BLaER1 treated with 17β-estradiol and CSF1 and Interleukin-3, amounts not matched to agents 10 nM and 100 nM (cell line): ENCODE measurements around the gene GAB1.

Source experiments
- H3K27ac ChIP-seq, 11 experiments: shearing (Covaris generic); formaldehyde crosslinking; 2 replicates each; pipeline ENCODE4 v1.8.1; 2022
- H3K27me3 ChIP-seq, 11 experiments: shearing (Covaris generic); formaldehyde crosslinking; 2 replicates each; pipeline ENCODE4 v1.8.1; 2022
- H3K36me3 ChIP-seq, 11 experiments: shearing (Covaris generic); formaldehyde crosslinking; 2 replicates each; pipeline ENCODE4 v1.8.1; 2022
- H3K4me1 ChIP-seq, 10 experiments: shearing (Covaris generic); formaldehyde crosslinking; 2 replicates each; pipeline ENCODE4 v1.8.1; 2022
- H3K4me2 ChIP-seq, 11 experiments: shearing (Covaris generic); formaldehyde crosslinking; 2 replicates each; pipeline ENCODE4 v1.8.1; 2022
- H3K4me3 ChIP-seq, 10 experiments: shearing (Covaris generic); formaldehyde crosslinking; 2 replicates each; pipeline ENCODE4 v1.8.1; 2022
- H3K9ac ChIP-seq, 11 experiments: shearing (Covaris generic); formaldehyde crosslinking; 2 replicates each; pipeline ENCODE4 v1.8.1; 2022
- H3K9me3 ChIP-seq, 11 experiments: shearing (Covaris generic); formaldehyde crosslinking; replicated peaks in 1 of 11; 2 replicates each; pipeline ENCODE4 v1.8.1; 2022
- H4K20me1 ChIP-seq, 11 experiments: shearing (Covaris generic); formaldehyde crosslinking; 2 replicates each; pipeline ENCODE4 v1.8.1; 2022
- Cebpa-rat ChIP-seq, 11 experiments: shearing (Covaris generic); IDR thresholded peaks; 2 replicates each; pipeline ENCODE4 v1.8.1; 2022

GAB1 gene

DNA sequence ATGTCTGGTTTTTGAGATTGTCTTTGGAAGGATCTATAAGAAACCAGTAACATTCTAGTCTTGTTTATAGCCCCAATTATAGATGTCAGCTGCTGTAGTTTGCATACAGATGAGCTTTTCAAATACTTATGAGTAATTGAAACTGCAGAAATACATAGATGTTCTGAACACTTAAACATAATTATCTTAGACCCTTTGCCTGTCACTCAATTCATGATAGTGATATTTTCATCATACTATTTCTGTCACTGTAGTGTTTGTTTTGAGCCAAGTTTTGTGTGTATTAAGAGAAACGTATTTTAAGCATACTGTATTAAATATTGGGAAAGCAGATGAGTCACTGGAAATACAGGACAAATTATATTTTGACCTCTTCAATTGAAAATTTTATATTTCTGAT is 107.1 kb downstream of the GAB1 start:
- Histone ChIP-seq H3K27me3 (no peaks in the 10 kb centered on the region), H3K4me1 (peaks cover 3 to 10% (median 5%) of the 10 kb centered on the region in 10 experiments), H3K36me3 (peaks cover 30 to 72% (median 64%) of the 10 kb centered on the region in 11 experiments), H3K27ac (no peak overlapping the region), H3K9ac (no peak overlapping the region), H4K20me1 (no peaks in the 10 kb centered on the region), H3K4me3 (no peak overlapping the region), H3K4me2 (no peak overlapping the region), H3K9me3 (peaks cover 0 to 22% (median 18%) of the 10 kb centered on the region in 11 experiments; a peak in 19 of 22 replicates)
- TF ChIP-seq Cebpa-rat (IDR thresholded peaks at IDR 0.05) = no peak

DNA sequence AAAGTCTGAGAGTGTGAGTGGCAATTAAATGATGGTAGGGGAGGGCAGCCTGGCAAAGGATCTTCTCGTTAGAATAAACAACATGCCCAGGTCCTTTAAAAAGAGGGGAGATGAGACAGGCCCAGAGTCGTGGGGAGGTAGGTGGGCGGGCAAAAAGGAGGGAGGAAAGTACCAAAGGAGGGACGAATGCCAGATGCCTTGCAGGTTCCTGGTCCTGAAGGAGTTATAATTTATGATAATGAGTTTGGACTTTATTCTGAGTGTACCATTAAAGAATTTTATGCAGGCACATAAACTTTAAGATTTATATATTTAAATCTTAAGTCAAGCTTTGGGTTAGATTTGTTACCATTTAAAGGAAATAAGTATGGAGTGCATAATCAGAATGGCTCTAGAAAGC is 114.5 kb downstream of the GAB1 start:
- H3K4me3 ChIP-seq = no peak overlapping the region
- no peaks in the 10 kb centered on the region for H3K4me1 ChIP-seq
- no peak overlapping the region for H3K9ac ChIP-seq
- TF ChIP-seq Cebpa-rat (IDR thresholded peaks at IDR 0.05) = no peak
- H4K20me1 ChIP-seq = peaks cover 0 to 13% (median 0%) of the 10 kb centered on the region in 11 experiments; a peak in 2 of 22 replicates
- no peak overlapping the region for H3K4me2 ChIP-seq
- H3K36me3 ChIP-seq = peaks cover 36 to 67% (median 62%) of the 10 kb centered on the region in 11 experiments
- no peaks in the 10 kb centered on the region for H3K9me3 ChIP-seq
- H3K27me3 ChIP-seq = no peaks in the 10 kb centered on the region
- H3K27ac ChIP-seq = no peak overlapping the region

DNA sequence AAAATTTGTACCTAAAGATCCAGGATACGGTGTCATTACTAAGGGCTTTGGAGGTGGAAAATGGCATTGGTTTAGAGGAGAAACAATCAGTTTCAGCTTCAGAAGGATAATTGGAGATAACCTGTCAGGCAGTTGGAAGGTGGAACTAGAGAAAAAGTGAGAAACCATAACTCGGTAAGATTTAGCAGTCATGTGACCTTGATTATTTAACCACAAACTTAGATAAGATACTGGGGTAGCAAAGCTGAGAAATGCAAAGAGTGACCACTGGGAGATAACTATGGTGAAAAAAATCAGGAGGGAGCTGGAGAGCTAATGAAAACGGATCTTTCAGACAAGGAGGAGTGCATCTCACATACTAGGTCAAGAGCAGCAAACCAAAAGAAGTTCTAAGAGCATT is 118.5 kb downstream of the GAB1 start:
- Histone ChIP-seq H3K27ac (no peak overlapping the region), H3K9me3 (no peaks in the 10 kb centered on the region), H3K4me1 (no peaks in the 10 kb centered on the region), H3K27me3 (no peaks in the 10 kb centered on the region), H3K4me2 (no peak overlapping the region), H3K4me3 (no peak overlapping the region), H3K9ac (no peak overlapping the region), H3K36me3 (peaks cover 45 to 100% (median 82%) of the 10 kb centered on the region in 11 experiments), H4K20me1 (peaks cover 0 to 13% (median 0%) of the 10 kb centered on the region in 11 experiments; a peak in 2 of 22 replicates)
- TF ChIP-seq Cebpa-rat (IDR thresholded peaks at IDR 0.05) = no peak

DNA sequence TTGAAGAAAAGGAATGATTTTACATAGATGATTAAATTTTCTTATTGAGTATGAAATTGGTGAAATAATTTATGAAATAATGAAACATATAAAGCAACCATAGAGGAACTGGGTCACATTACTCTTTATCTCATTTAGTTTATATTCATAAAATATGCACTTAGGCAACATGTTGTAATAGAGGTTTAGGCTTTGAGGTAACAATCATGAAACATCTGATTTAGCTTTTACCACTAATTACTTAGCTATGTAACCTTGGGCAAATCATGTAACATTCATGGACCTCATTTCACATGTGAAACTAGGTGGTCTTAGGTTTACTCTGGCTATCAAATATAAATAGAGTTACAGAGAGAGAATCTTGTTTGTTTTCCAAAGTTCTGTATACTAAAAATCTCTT is 122.3 kb downstream of the GAB1 start:
- Histone ChIP-seq H3K4me3 (no peak overlapping the region), H3K36me3 (peaks cover 53 to 100% (median 83%) of the 10 kb centered on the region in 11 experiments), H3K9ac (no peak overlapping the region), H3K9me3 (no peaks in the 10 kb centered on the region), H3K4me1 (no peaks in the 10 kb centered on the region), H3K4me2 (no peak overlapping the region), H3K27ac (no peak overlapping the region), H3K27me3 (no peaks in the 10 kb centered on the region), H4K20me1 (0 out of 22 replicates have a peak, but pooled peaks cover 0 to 7% (median 0%) of the 10 kb centered on the region in 11 experiments)
- TF ChIP-seq Cebpa-rat (IDR thresholded peaks at IDR 0.05) = no peak

DNA sequence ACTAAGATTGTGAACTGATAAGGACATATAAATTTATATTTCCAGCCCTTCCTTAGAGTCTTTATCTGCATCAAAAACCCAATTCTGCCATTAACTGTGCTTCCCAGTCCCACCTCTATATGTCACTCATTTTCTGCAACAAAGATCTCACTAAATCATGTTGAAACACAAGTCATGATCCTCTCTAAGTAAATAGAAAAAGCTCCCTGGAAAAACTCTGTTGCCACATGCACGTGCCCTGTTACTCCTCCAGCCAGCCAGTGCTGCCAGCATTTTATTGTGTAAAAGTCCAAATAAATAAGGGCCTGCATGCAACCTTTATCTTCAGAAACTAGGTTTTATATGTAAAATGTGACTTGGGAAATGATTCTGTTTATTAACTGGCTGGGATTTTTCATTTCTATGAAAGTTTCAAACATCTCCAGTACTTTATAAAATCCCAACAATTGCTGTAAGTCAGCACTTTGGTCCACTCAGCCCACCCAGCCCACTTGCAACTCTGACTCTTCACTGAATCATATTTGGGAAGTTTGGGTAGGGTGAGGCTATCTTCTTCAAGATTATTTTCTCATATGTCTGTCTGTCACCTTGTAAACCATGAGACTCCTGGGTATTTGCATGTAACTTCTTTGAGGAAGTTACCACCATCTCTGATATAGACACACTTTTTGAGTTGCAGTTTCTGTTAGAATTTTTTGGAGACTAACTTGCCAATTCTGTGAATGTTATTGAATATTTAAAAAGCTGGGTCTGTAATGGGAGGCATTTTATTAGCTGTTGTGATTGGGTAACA is 136.9 kb downstream of the GAB1 start:
- Histone ChIP-seq H3K9ac (no peak overlapping the region), H3K27me3 (no peaks in the 10 kb centered on the region), H3K4me2 (no peak overlapping the region), H4K20me1 (no peaks in the 10 kb centered on the region), H3K9me3 (no peaks in the 10 kb centered on the region), H3K4me3 (no peak overlapping the region), H3K4me1 (peaks cover 0 to 6% (median 0%) of the 10 kb centered on the region in 10 experiments; a peak in 2 of 20 replicates), H3K36me3 (peaks cover 21 to 88% (median 67%) of the 10 kb centered on the region in 11 experiments), H3K27ac (no peak overlapping the region)
- no peak for TF ChIP-seq Cebpa-rat (IDR thresholded peaks at IDR 0.05)

GRCh38 chr4:143477487-143477886 is 140.8 kb downstream of the GAB1 start:
- Histone ChIP-seq H4K20me1 (no peaks in the 10 kb centered on the region), H3K9me3 (no peaks in the 10 kb centered on the region), H3K9ac (no peak overlapping the region), H3K4me3 (no peak overlapping the region), H3K4me1 (peaks cover 0 to 6% (median 0%) of the 10 kb centered on the region in 10 experiments; a peak in 2 of 20 replicates), H3K27me3 (no peaks in the 10 kb centered on the region), H3K27ac (no peak overlapping the region), H3K4me2 (no peak overlapping the region), H3K36me3 (peaks cover 0 to 48% (median 35%) of the 10 kb centered on the region in 11 experiments; a peak in 18 of 22 replicates)
- TF ChIP-seq Cebpa-rat (IDR thresholded peaks at IDR 0.05) = no peak

DNA sequence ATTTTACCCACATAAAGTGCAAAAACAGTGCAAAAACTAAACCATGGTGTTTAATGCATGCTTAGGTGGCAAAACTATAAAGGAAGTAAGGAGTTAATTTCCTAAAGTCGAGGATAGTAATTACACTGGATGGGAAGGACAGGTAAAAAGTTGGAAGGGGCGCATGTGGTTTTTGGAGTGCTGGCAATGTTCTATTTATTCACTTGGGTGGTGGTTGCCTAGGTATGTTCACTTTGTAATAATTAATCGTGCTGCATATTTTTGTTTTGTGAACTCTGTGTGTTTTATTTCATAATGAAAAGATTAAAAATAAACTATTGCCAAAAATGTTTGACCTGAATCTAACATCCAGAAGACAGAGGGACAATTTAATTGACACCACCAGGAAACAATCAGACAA is 144.7 kb downstream of the GAB1 start:
- no peaks in the 10 kb centered on the region for H3K4me1 ChIP-seq
- no peaks in the 10 kb centered on the region for H3K9me3 ChIP-seq
- TF ChIP-seq Cebpa-rat (IDR thresholded peaks at IDR 0.05) = no peak
- H3K36me3 ChIP-seq = peaks cover 0 to 10% (median under 1%) of the 10 kb centered on the region in 11 experiments; a peak in 7 of 22 replicates
- H4K20me1 ChIP-seq = no peaks in the 10 kb centered on the region
- H3K4me2 ChIP-seq = no peak overlapping the region
- H3K4me3 ChIP-seq = no peak overlapping the region
- H3K27ac ChIP-seq = no peak overlapping the region
- no peak overlapping the region for H3K9ac ChIP-seq
- H3K27me3 ChIP-seq = no peaks in the 10 kb centered on the region

- no peak for TF ChIP-seq Cebpa-rat (IDR thresholded peaks at IDR 0.05)
These were observed 146.2 kb downstream of the GAB1 start for GRCh38 chr4:143482840-143483239.

GRCh38 chr4:143486314-143486713 is 149.6 kb downstream of the GAB1 start:
- Histone ChIP-seq H3K4me2 (no peak overlapping the region), H3K4me1 (no peaks in the 10 kb centered on the region), H4K20me1 (no peaks in the 10 kb centered on the region), H3K4me3 (no peak overlapping the region), H3K36me3 (no peaks in the 10 kb centered on the region), H3K9ac (no peak overlapping the region), H3K9me3 (peaks cover 0 to 18% (median 5%) of the 10 kb centered on the region in 11 experiments; a peak in 9 of 22 replicates), H3K27me3 (no peaks in the 10 kb centered on the region), H3K27ac (no peak overlapping the region)
- no peak for TF ChIP-seq Cebpa-rat (IDR thresholded peaks at IDR 0.05)

More at GRCh38 chr4:143482840-143483239, 146.2 kb downstream of the GAB1 start:
- Histone ChIP-seq H3K36me3 (no peaks in the 10 kb centered on the region), H3K9me3 (no peaks in the 10 kb centered on the region), H3K9ac (no peak overlapping the region), H4K20me1 (no peaks in the 10 kb centered on the region), H3K27ac (no peak overlapping the region), H3K4me2 (no peak overlapping the region), H3K4me3 (no peak overlapping the region), H3K27me3 (no peaks in the 10 kb centered on the region), H3K4me1 (no peaks in the 10 kb centered on the region)

DNA sequence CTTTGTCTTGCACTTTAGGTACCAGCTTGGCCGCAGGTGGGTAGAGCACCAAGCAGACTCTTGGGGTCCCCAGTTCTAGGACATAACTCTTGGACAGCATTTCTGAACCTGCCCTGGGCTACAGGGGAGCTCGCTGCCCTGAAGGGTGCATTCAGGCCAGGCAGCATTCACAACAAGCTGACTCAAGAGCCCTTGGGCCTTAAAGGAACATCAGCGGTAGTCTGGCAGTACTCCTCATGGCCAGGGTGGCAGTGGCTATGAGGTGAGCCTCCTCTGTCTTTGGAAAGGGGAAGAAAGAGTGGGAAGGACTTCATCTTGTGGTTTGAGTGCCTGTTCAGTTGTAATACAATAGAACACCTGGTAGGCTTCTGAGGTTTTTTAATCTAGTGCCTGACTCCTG is 152.0 kb downstream of the GAB1 start:
- Histone ChIP-seq H3K36me3 (no peaks in the 10 kb centered on the region), H3K9ac (no peak overlapping the region), H3K9me3 (peaks cover 0 to 18% (median 5%) of the 10 kb centered on the region in 11 experiments; a peak in 9 of 22 replicates), H3K27me3 (no peaks in the 10 kb centered on the region), H3K4me2 (no peak overlapping the region), H3K4me1 (no peaks in the 10 kb centered on the region), H4K20me1 (no peaks in the 10 kb centered on the region), H3K27ac (no peak overlapping the region), H3K4me3 (no peak overlapping the region)
- TF ChIP-seq Cebpa-rat (IDR thresholded peaks at IDR 0.05) = no peak
